Natural killer cell (primary cell): Measurements from ENCODE around the gene PLEKHG3. TPM values are rescaled to one million over a fixed set of nuclear protein-coding genes. Genes with fewer than 3 reads are reported as not detected.

ENCODE experiments used
- ATAC-seq, 3 donors: fragments of 150-1000 bp in 2 of 3; fragments of 200-7000 bp in 1 of 3; cut with Tn5 transposase; 1 replicate in 1 of 3; 2 replicates in 2 of 3; pipeline ENCODE4 v1.10.0; 2021; ENCODE audit warnings: mild to moderate bottlenecking in 2 of 3, moderate library complexity in 2 of 3
- DNase-seq, 2 donors: peaks; one replicate each; pipeline versions ENCODE4 v3.0.0 to v3.0.0-alpha.2; 2013 to 2021; ENCODE audit warnings: mixed read lengths in 1 of 2
- H3K27ac ChIP-seq: one replicate; pipeline ENCODE4 v1.5.1; 2013; ENCODE audit warnings: mild to moderate bottlenecking, low read length
- H3K27me3 ChIP-seq: one replicate; pipeline ENCODE4 v1.6.1; 2013; ENCODE audit warnings: low read length; ENCODE audit not compliant: control insufficient read depth, insufficient read depth
- H3K36me3 ChIP-seq: one replicate; pipeline ENCODE4 v1.6.1; 2013; ENCODE audit warnings: low read length; ENCODE audit not compliant: control insufficient read depth, insufficient read depth
- H3K4me1 ChIP-seq: one replicate; pipeline ENCODE4 v1.6.1; 2013; ENCODE audit warnings: low read length; ENCODE audit not compliant: control insufficient read depth, insufficient read depth
- H3K4me3 ChIP-seq: one replicate; pipeline ENCODE4 v1.5.1; 2013; ENCODE audit warnings: low read length
- H3K9me3 ChIP-seq: one replicate; pipeline ENCODE4 v1.6.1; 2013; ENCODE audit warnings: low read length; ENCODE audit not compliant: control insufficient read depth, insufficient read depth
- H3K27ac Mint-ChIP-seq, 2 donors: one replicate each; pipeline ENCODE4 v1.8.0; 2022; ENCODE audit warnings: mild to moderate bottlenecking in 2 of 2, mixed read lengths in 2 of 2, moderate library complexity in 1 of 2
- H3K27me3 Mint-ChIP-seq, 2 donors: one replicate each; pipeline ENCODE4 v1.8.0; 2022; ENCODE audit warnings: low read depth in 2 of 2, mixed read lengths in 2 of 2
- H3K36me3 Mint-ChIP-seq: one replicate; pipeline ENCODE4 v1.8.0; 2022; ENCODE audit warnings: mixed read lengths
- H3K4me1 Mint-ChIP-seq, 2 donors: one replicate each; pipeline ENCODE4 v1.8.0; 2022; ENCODE audit warnings: mixed read lengths in 2 of 2
- H3K4me3 Mint-ChIP-seq: one replicate; pipeline ENCODE4 v1.8.0; 2022; ENCODE audit warnings: mild to moderate bottlenecking, moderate library complexity, mixed read lengths
- H3K9me3 Mint-ChIP-seq, 2 donors: one replicate each; pipeline ENCODE4 v1.8.0; 2022; ENCODE audit warnings: mixed read lengths in 2 of 2
- CTCF ChIP-seq: fragments of 200-600 bp; IDR thresholded peaks from one replicate; pipeline ENCODE4 v1.8.0; 2022; ENCODE audit warnings: antibody characterized with exemption
- WGBS: methylation state at CpG from one replicate; pipeline ENCODE4 v1.1.7; 2013; ENCODE audit warnings: missing lambda C conversion rate; ENCODE audit not compliant: insufficient coverage; 5-methylcytosine and 5-hydroxymethylcytosine counted together
- intact Hi-C: fragments of 100-400 bp; cut with micrococcal nuclease; formaldehyde crosslinking; loops from one replicate; pipeline ENCODE4 v1.14.2; 2022
- total RNA-seq, 4 donors: library from RNA; stranded (reverse); fragments of 120-200 nt in 1 of 4; gene quantifications; one replicate each; pipeline versions ENCODE4 v1.2.3 to v1.2.4, GENCODE V29; 2013 to 2022

Gene PLEKHG3
- total RNA-seq, 3 donors from 2014 or later (not counting 1 experiment from before 2014, with no cell fraction given), result 184 to 285 (median 225) TPM

- ATAC-seq (no peak), DNase-seq (no peak)
- intact Hi-C loops, result no loop called here
- no peaks in the 10 kb centered on the region for H3K36me3 Mint-ChIP-seq
- H3K27ac Mint-ChIP-seq, result no peak overlapping the region
- no peak overlapping the region for H3K27ac ChIP-seq
- no peak for TF ChIP-seq CTCF
- H3K27me3 Mint-ChIP-seq, result no peaks in the 10 kb centered on the region
- no peak overlapping the region for H3K4me3 Mint-ChIP-seq
- H3K4me3 ChIP-seq, result no peak overlapping the region
- WGBS, result 90% methylated on average over 4 of the region's 4 CpGs
- H3K4me1 Mint-ChIP-seq, result peaks cover 63 to 70% of the 10 kb centered on the region in 2 donors
- peaks cover 91% of the 10 kb centered on the region for H3K4me1 ChIP-seq
- H3K9me3 Mint-ChIP-seq, result no peaks in the 10 kb centered on the region
- no peaks in the 10 kb centered on the region for H3K27me3 ChIP-seq
- H3K9me3 ChIP-seq, result no peaks in the 10 kb centered on the region
- peaks cover 67% of the 10 kb centered on the region for H3K36me3 ChIP-seq
Measured at GRCh38 chr14:64732066-64732465, 27.8 kb downstream of the PLEKHG3 start.

GRCh38 chr14:64732536-64733120, 28.4 kb downstream of the PLEKHG3 start:
- intact Hi-C loops, result no loop called here
- peaks cover 91% of the 10 kb centered on the region for H3K4me1 ChIP-seq
- Mint-ChIP-seq H3K4me1 (peaks cover 60 to 64% of the 10 kb centered on the region in 2 donors), H3K27me3 (no peaks in the 10 kb centered on the region), H3K9me3 (no peaks in the 10 kb centered on the region), H3K36me3 (no peaks in the 10 kb centered on the region), H3K4me3 (no peak overlapping the region), H3K27ac (peak overlapping the region; percentile 63 to 72)
- peaks cover 70% of the 10 kb centered on the region for H3K36me3 ChIP-seq
- 91% methylated on average over 14 of the region's 14 CpGs for WGBS
- no peak overlapping the region for H3K27ac ChIP-seq
- H3K4me3 ChIP-seq, result no peak overlapping the region
- DNase-seq (no peak), ATAC-seq (no peak)
- no peaks in the 10 kb centered on the region for H3K9me3 ChIP-seq
- TF ChIP-seq CTCF, result no peak
- no peaks in the 10 kb centered on the region for H3K27me3 ChIP-seq

GRCh38 chr14:64733321-64733720, 29.1 kb downstream of the PLEKHG3 start:
- Mint-ChIP-seq H3K27me3 (no peaks in the 10 kb centered on the region), H3K4me3 (peak overlapping the region; percentile 49), H3K4me1 (peaks cover 53 to 57% of the 10 kb centered on the region in 2 donors), H3K9me3 (no peaks in the 10 kb centered on the region), H3K27ac (peak overlapping the region; percentile 63 to 72), H3K36me3 (no peaks in the 10 kb centered on the region)
- H3K9me3 ChIP-seq, result no peaks in the 10 kb centered on the region
- DNase-seq (no peak), ATAC-seq (no peak)
- 89% methylated on average over 11 of the region's 11 CpGs for WGBS
- intact Hi-C loops, result no loop called here
- peaks cover 85% of the 10 kb centered on the region for H3K4me1 ChIP-seq
- H3K36me3 ChIP-seq, result peaks cover 70% of the 10 kb centered on the region
- H3K27me3 ChIP-seq, result no peaks in the 10 kb centered on the region
- H3K4me3 ChIP-seq, result no peak overlapping the region
- H3K27ac ChIP-seq, result peak overlapping the region; percentile 67
- no peak for TF ChIP-seq CTCF

- DNase-seq (peak in 1 of 2 donors; percentile 28), ATAC-seq (peak; percentile 46 to 79 (median 55))
- peaks cover 47 to 53% of the 10 kb centered on the region in 2 donors for H3K4me1 Mint-ChIP-seq
- 29% methylated on average over 1 of the region's 1 CpG for WGBS
- H3K4me1 ChIP-seq, result peaks cover 80% of the 10 kb centered on the region
- H3K9me3 Mint-ChIP-seq, result no peaks in the 10 kb centered on the region
- peaks cover 69% of the 10 kb centered on the region for H3K36me3 ChIP-seq
- H3K27ac Mint-ChIP-seq, result peak overlapping the region; percentile 63 to 72
- peak overlapping the region; percentile 49 for H3K4me3 Mint-ChIP-seq
- H3K27ac ChIP-seq, result peak overlapping the region; percentile 67
- no peaks in the 10 kb centered on the region for H3K27me3 ChIP-seq
- H3K4me3 ChIP-seq, result no peak overlapping the region
- H3K36me3 Mint-ChIP-seq, result no peaks in the 10 kb centered on the region
- no peaks in the 10 kb centered on the region for H3K27me3 Mint-ChIP-seq
- TF ChIP-seq CTCF, result no peak
- H3K9me3 ChIP-seq, result no peaks in the 10 kb centered on the region
- intact Hi-C loops, result no loop called here
Measured at GRCh38 chr14:64733899-64734298, 29.7 kb downstream of the PLEKHG3 start.
